ENCODE results near the gene NEURL3. TPM values are rescaled to one million over a fixed set of nuclear protein-coding genes. Genes with fewer than 3 reads are reported as not detected.
A peak's percentile ranks its signal among the peaks of the same experiment; 100 is the strongest.

Gene NEURL3
- total and polyA plus RNA-seq, 10 donors, result 0.32 to 1.2 (median 0.64) TPM; not detected in 2

- no peaks in the 10 kb centered on the region for H3K9me3 ChIP-seq
- WGBS, 5 donors, result 88 to 96% (median 91%) methylated on average over 4 to 8 of the region's 8 CpGs
- H3K27me3 ChIP-seq (replicated peaks in 1 of 7), result peaks cover 0 to 22% (median 0%) of the 10 kb centered on the region in 7 donors
- intact Hi-C loops (cut with DNase I; ENCODE audit: low total_unique reads), result loop anchor here (5.0 kb wide), 1 partner anchor 99 kb away; no protein-coding TSS in a partner anchor
- H3K36me3 ChIP-seq, result no peaks in the 10 kb centered on the region
- no peak overlapping the region for H3K4me3 ChIP-seq
- no peak for DNase-seq
- no peak overlapping the region for H3K27ac ChIP-seq
- peaks cover 27 to 64% (median 45%) of the 10 kb centered on the region in 6 donors for H3K4me1 ChIP-seq
- no peak for TF ChIP-seq POLR2AphosphoS5 (IDR thresholded peaks at IDR 0.05)
- TF ChIP-seq POLR2A (IDR thresholded peaks at IDR 0.05), result no peak
- no peak for TF ChIP-seq CTCF (IDR thresholded peaks at IDR 0.05 in 8 of 11, conservative IDR thresholded peaks at IDR 0.05 in 3 of 11)
Observed at GRCh38 chr2:96506016-96506906, 1.1 kb upstream of the NEURL3 start.

GRCh38 chr2:96503637-96504243 lies 1.4 kb downstream of the NEURL3 start:
- intact Hi-C loops (cut with DNase I; ENCODE audit: low total_unique reads), result no loop called here
- peaks cover 27 to 56% (median 42%) of the 10 kb centered on the region in 6 donors for H3K4me1 ChIP-seq

GRCh38 chr2:96502891-96503636 lies 2.1 kb downstream of the NEURL3 start:
- peaks cover 22 to 49% (median 36%) of the 10 kb centered on the region in 6 donors for H3K4me1 ChIP-seq
- intact Hi-C loops (cut with DNase I; ENCODE audit: low total_unique reads), result no loop called here
- 43 to 71% (median 61%) methylated on average over 4 to 13 of the region's 13 CpGs for WGBS, 5 donors

More at GRCh38 chr2:96503637-96504243, 1.4 kb downstream of the NEURL3 start:
- Histone ChIP-seq H3K4me3 (no peak overlapping the region), H3K36me3 (no peaks in the 10 kb centered on the region), H3K27ac (no peak overlapping the region), H3K9me3 (no peaks in the 10 kb centered on the region), H3K27me3 (replicated peaks in 1 of 7) (peaks cover 0 to 12% (median 0%) of the 10 kb centered on the region in 7 donors)
- no peak for TF ChIP-seq POLR2A (IDR thresholded peaks at IDR 0.05)
- no peak for TF ChIP-seq POLR2AphosphoS5 (IDR thresholded peaks at IDR 0.05)
- TF ChIP-seq CTCF (IDR thresholded peaks at IDR 0.05 in 8 of 11, conservative IDR thresholded peaks at IDR 0.05 in 3 of 11), result no peak
- 74 to 90% (median 87%) methylated on average over 5 to 12 of the region's 12 CpGs for WGBS, 5 donors
- peak; percentile 71 for DNase-seq

More at GRCh38 chr2:96502891-96503636, 2.1 kb downstream of the NEURL3 start:
- TF ChIP-seq POLR2AphosphoS5 (IDR thresholded peaks at IDR 0.05) (peak in 2 of 3 donors; percentile 1 to 35), CTCF (IDR thresholded peaks at IDR 0.05 in 8 of 11, conservative IDR thresholded peaks at IDR 0.05 in 3 of 11) (no peak), POLR2A (IDR thresholded peaks at IDR 0.05) (no peak)
- no peaks in the 10 kb centered on the region for H3K36me3 ChIP-seq
- peak; percentile 72 for DNase-seq
- H3K9me3 ChIP-seq, result no peaks in the 10 kb centered on the region
- no peak overlapping the region for H3K4me3 ChIP-seq
- H3K27me3 ChIP-seq (replicated peaks in 1 of 7), result peaks cover 0 to 7% (median 0%) of the 10 kb centered on the region in 7 donors
- peak overlapping the region in 3 of 8 donors; percentile 34 to 62 (median 47) for H3K27ac ChIP-seq
